Urothelium cell line (cell line): Measurements from ENCODE around the gene SPRED1.
"Not testable (repeated sequence)": the region's sequence is repeated elsewhere in the genome, so short reads cannot be mapped to it uniquely, and the experiment has no call there.

Experiments
- DNase-seq: peaks from one replicate; pipeline ENCODE4 v3.0.0; 2011; ENCODE audit warnings: low spot score, mixed read lengths
- FAIRE-seq: peaks from 2 replicates; lab custom pipeline; 2011; peaks lifted over from hg19 to GRCh38; lab: Jason Lieb, UNC

SPRED1 gene

DNA sequence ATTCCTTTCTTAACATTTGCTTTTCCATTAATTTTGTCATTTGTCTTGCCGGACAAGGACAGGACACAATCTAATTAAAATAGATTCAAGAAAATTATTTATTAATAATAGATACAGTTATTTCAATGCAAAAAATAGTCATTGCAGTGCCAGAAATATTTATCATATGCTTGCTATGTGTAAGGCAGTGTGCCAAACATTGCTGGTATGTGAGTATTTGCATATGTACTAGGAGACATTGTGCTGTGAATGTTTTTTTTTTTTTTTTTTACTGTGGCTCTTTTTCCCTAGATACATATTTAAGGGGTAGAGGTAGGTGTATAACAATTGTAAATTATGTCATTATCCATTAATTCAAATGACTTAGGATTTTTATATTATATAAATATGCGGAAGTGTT is 23.3 kb downstream of the SPRED1 start:
- no peak for FAIRE-seq
- DNase-seq, result no peak

DNA sequence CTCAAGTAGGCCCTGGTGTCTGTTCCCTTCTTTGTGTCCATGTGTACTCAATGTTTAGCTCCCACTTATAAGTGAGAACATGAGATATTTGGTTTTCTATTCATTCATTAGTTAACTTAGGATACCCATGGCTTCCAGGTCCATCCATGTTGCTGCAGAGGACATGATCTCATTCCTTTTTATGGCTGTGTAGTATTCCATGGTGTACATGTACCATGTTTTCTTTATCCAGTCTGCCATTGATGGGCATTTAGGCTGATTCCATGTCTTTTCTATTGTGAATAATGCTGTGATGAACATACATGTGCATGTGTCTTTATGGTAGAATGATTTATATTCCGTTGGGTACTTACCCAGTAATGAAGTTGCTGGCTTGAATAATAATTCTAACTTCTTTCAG is 24.6 kb downstream of the SPRED1 start:
- DNase-seq, FAIRE-seq: not testable (repeated sequence)

DNA sequence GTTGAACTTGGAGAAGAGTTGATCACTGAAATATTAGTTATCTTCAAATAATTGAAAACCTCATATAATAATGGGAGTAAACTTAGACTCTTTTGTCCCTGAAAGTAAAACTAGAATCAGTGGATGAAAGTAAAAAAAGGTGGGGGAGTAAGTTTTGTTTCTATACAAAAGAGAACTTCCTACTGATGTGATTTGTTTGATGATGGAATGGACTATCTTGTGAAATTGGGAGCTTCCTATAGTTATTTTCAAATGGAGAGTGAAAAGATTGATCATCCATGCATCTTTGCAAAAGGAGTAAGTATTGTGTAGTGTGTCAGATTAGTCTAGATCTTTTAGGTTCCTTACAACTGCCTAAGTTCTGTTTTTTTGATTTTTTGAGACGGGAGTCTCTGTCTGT is 28.4 kb downstream of the SPRED1 start:
- no peak for FAIRE-seq
- no peak for DNase-seq

DNA sequence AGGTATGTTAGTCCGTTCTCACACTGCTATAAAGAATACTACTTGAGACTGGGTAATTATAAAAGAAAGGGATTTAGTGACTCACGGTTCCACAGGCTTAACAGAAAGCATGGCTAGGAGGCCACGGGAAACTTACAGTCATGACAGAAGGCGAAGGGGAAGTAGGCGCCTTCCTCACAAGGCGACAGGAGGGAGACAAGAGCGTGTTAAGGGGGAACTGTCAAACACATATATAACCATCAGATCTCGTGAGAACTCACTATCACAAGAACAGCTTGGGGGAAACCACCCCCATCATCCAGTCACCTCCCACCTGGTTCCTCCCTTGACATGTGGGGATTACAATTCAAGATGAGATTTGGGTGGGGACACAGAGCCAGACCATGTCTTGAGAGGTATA is 30.4 kb downstream of the SPRED1 start:
- DNase-seq (no peak), FAIRE-seq (no peak)

DNA sequence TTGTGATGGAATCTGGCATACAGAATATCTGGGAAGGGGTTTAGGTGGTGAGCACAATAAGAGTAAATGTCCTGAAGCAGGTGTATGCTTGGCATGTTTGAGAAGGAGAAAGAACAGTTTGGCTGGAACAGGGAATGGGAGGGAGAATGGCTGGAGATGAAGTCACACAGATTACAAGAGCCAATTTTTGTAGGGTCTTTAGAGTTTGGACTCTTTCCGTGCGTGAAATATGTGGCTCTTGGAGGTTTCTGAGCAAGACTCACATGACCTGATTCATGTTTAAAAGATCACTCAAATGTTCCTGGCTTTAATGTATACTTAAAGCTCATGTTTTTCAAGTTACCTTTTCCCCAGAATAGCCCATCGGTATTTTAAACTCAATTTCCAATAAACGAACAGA is 32.8 kb downstream of the SPRED1 start:
- no peak for FAIRE-seq
- no peak for DNase-seq

DNA sequence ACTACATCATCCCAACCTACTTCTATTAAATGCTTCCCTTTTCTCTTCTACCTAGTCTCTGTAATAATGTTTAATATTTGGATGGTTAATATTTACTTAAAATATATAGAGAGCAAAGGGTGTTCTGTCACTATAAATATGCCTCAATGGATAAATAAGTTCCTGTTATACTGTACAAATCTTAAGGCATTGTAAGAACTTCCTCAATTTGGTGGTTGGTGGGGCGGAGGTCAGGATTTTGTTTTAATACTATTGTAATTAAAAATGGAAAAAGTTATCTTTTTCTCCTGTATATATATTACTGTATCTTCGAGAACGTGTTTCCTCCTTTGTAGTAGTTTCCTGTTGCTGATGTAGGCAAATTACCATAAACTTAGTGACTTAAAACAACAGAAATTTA is 41.5 kb downstream of the SPRED1 start:
- DNase-seq (no peak), FAIRE-seq (no peak)

DNA sequence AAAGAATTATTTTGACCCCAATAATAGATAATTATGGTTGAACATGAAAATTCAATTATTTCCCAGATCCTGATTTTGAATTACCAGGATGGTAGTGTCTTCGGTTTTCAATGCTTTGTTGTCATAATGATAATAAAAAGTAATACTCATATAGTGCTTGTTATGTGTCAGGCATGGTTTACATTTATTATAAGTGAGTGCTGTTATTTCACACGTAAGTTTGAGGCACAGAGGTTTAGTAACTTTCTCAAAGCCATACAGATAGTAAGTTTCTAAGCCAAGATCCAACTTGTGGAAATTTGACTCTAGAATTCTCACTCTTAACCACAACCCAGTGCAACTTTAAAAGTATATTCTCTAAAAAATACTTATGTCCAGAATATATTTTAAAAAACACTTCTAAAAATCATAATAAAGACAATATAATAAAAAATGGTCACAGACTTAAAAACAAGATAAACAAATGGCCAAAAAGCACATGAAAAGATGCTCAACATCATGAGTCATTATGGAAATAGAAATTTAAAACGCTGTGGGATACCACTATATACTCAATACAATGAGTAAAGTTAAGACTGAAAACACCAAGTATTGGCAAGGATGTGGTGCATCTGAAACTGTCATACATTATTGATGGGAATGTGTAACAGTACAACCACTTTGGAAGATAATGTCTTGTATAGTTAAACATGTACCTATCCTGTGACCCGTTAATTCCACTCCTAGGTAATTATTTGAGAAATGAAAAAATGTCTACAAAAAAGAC is 45.2 kb downstream of the SPRED1 start:
- FAIRE-seq, result no peak
- DNase-seq, result no peak

DNA sequence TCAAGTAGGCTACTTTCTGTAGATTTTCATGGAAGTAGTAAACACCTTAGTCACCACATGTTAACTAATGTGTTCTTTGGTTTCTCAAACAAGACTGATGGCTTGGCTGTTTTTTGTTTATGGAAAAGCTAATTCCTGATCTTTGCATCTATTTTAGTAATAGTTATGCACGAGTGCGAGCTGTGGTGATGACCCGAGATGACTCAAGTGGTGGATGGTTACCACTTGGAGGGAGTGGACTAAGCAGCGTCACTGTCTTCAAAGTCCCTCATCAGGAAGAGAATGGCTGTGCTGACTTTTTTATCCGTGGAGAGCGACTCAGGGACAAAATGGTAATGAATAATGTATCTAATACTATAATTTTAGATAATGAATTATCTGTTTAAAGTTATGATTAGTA is 46.6 kb downstream of the SPRED1 start:
- no peak for FAIRE-seq

DNA sequence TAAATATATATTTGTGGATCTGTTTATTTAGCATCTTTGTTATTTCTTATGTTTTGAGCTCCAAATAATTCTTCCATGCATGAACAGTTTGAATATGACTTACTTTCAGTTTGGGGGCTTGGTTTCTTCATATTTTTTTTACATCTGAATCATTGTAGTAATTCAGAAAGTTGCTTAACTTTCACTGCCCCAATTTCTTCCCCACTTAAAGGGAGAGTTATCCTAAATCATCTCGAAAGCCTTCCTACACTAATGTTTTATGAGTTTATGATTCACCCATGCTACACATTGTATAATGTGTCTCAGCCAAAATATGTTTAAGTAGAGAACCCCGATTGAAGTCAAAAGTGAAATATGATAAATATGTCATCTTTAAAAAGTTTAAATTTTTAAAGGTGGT is 47.8 kb downstream of the SPRED1 start:
- DNase-seq, result no peak
- FAIRE-seq, result no peak

More for the DNA sequence above, 46.6 kb downstream of the SPRED1 start:
- DNase-seq, result no peak

DNA sequence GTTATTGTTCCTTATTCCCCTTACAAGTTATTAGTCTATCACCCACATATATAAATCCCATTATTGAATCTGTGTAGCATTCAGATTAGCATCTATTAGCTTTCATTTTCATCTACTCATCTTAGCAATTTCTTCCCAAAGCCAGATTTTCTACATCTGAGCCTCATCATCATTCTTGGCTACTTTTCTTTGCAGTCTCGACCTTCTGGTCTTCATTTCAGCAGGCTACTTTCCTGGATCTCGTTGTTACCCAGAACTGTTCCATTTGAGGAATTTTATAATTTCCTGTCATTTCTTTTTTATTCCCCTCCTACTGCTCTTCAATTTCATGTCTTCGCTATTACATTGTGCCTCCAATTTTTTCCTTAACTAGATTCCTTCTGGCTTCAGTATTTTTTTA is 51.8 kb downstream of the SPRED1 start:
- DNase-seq, result no peak
- FAIRE-seq, result no peak

DNA sequence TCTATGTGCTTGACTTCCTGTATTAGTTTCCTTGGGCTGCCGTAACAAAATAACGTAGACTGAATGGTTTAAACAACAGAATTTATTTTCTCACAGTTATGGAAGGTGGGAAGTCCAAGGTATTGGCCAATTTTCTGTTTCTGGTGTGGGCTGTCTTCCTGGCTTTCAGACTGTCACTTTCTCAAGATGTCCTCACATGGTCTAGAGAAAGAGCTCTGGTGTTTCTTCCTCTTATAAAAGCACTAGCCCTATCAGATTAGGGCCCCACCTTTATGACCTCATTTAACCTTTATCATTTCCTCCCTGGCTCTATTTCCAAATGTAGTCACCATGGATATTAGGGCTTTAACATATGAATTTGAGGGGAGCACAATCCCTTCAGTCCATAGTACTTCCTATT is 54.6 kb downstream of the SPRED1 start:
- no peak for FAIRE-seq
- DNase-seq, result no peak

DNA sequence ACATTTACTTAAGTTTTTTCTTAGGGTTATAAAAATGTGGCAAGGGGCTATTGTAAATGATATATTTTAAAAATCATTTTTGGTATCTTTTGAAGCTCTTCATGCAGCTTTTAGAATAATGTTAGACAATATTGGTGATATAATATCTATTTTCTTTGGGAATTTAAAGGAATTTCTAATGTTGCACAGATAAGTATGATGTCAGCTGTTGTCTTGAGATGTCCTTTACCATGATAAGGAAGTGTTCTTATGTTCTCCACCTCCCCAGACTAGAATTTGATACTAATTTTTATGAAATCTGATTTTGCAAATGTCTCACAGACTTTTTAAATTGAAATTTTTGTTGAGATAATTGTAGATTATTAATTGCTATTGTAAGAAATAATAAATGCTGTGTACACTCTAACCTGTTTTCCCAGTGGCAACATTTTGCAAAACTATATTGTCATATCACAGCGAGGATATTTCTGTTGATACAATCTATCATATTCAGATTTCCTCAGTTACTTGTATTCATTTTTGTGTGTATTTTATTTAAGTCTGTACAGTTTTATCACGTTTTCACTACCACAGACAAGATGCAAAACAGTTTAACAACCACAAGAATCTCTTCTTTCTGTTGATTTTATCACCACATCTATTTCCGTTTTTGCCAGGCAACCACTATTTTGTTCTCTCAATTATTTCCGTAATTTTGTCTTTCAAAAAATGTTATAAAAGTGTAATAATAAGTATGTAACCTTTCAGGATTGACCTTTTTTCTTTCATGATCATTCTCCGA is 55.4 kb downstream of the SPRED1 start:
- no peak for FAIRE-seq
- no peak for DNase-seq

DNA sequence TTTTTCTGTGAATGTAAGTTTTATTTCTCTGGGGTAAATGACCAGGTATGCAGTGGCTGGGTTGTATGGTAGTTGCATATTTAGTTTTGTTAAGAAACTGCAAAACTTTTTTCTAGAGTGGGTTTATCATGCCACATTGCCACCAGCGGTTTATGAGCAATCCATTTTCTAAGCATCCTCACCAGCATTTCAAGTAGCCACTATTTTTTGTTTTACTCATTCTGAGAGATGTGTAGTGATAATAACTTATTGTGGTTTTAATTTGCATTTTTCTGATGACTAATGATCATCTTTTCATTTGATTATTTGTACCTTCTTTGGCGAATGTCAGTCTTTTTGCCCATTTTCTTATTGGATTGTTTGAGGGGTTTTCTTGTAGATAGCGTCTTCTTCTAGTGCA is 56.2 kb downstream of the SPRED1 start:
- no peak for FAIRE-seq
- DNase-seq, result no peak

DNA sequence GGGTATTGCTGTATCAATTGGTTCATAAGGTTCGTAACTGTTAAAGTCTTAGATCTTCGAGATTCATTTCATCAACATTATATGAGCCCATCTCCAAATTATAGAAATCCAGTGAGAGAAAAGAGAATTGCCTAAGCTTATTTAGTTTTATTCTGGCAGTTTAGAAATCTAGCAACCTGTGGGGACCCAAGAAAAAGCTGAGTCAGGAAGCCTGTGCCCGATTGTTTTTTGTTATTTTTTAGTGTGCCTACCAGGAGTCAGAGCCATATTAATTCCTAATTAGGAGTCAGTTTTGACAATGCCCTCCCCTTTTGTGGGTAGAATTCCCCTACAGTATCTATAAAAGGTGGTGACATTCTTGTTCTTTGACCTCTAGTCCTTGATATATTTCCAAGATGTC is 59.6 kb downstream of the SPRED1 start:
- DNase-seq, result no peak
- no peak for FAIRE-seq

DNA sequence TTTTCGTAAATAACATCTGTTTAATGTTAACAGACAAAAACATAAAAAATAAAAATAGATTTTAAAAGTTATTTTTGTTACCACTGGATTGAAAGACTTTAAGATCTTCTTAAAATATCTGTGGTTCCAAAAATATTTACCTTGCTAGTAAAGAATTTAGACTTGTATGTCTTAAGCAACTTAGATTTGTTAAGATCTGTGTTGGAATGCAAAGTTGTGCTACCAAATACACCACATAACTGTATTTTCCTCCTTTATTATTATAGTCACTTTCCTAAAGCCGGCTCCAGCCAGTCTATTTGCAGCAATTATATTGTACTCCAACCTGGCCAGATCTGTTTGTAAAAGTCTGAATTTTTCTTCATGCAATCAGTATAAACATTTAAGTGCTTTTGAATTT is 63.7 kb downstream of the SPRED1 start:
- DNase-seq (no peak), FAIRE-seq (no peak)

DNA sequence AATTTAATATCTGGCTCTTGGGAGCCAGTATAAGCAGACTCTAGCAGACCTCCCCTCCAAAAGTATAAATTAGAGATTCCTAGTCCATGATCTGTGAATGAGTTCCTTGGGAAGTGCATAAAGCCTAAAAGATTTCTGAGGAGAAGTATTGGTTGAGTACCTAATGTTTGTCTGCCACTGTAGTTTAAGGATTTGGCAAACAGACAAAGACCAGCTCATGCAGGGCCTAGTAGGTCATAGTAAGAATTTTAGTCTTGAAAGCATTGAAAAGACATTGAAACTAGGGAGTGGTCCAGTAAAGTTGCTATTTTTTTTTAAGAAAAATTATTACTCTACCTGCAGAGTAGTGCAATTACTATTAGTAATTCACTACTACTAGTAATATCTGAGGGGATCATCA is 67.5 kb downstream of the SPRED1 start:
- DNase-seq (no peak), FAIRE-seq (no peak)

DNA sequence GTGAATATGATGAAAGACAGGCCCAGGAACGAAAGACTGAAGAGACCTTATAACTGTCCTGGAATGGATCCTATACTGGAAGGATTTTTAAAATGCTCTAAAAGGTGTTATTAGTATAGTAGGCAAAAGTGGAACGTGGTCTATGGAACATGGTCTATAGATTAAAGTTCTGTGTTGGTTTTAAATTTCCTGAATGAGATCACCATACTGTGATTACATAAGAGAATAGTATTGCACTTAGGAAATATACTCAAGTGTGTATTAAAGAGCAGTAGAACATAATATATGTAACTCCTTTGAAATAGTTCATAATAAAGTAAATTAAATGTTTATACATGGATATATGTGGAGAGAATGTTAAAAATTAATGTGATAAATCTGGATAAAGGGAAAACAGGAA is 68.2 kb downstream of the SPRED1 start:
- DNase-seq (no peak), FAIRE-seq (no peak)

DNA sequence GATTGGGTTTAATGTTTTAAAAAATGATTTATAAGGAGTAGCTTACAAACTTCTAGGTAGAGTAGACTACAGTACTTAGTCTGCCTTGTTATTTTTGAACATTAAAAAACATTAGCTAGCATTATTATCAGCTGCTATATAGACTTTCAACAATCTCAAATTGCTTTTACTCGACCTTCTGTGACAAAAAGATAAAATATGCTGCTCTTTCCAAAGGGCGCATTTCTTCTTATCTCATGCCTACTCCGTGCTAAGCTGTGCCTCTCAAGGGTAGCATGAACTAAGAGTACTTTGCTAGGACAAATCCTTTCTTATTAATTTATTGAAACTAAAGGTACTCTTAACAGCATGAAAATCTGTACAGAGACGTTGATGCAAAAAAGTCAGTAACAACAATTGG is 71.3 kb downstream of the SPRED1 start:
- DNase-seq (no peak), FAIRE-seq (no peak)

DNA sequence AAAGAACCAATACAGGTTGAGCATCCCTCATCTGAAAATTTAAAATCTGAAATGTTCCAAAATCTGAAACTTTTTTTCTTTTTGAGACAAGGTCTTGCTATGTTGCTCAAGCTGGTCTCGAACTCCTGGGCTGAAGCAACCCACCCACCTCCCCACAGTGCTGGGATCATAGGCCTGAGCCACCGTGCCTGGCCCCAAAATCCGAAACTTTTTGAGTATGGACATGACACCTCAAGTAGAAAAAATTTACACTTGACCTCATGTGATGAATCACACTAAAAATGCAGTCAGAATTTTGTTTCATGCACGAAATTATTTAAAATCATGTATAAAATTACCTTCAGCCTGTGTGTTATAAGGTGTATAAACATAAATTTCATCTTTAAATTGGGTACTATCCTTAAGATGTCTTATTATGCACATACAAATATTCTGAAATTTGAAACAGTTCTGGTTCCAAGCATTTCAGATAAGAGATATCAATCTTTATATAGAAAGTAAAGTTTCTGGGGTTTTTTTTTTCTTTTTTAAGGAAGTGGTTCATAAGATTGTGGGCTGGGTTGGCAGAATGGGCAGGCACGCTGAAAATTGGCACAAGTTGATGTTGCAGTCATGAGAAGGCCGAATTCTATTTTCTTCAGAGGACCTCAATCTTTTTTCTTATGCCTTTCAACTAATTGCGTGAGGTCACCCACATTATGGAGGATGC is 72.5 kb downstream of the SPRED1 start:
- FAIRE-seq (no peak), DNase-seq (no peak)

DNA sequence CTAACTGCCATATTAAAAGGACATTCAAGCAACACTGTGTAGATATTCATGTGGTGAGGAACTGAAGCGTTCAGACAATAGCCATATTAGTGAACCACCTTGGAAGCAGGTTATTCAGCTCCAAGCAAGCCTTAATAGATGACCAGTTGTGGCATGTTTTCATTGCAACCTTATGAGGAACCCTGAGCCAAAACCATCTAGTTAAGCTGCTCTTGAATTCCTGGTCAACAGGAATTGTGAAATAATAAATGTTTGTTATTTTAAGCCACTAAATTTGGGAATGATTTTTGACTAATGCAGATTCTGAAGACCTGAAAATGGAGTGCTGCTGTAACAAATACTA is 73.0 kb downstream of the SPRED1 start:
- DNase-seq (no peak), FAIRE-seq (no peak)

DNA sequence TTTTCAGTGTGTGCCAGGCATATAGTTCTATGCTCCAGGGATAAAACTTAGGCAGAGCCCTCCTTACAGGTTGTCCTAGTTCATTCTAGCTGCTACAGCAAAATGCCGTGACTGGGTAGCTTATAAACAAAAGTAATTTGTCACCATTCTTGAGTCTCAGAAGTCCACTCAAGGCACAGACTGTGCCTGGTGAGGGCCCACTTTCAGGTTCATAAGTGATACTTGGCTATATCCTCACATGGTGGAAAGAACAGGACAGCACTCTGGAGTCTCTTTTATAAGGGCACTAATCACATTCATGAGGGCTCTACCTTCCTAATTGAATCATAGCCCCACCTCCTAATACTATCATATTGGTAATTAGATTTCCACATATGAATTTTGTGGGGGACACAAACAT is 80.1 kb downstream of the SPRED1 start:
- DNase-seq (no peak), FAIRE-seq (no peak)

DNA sequence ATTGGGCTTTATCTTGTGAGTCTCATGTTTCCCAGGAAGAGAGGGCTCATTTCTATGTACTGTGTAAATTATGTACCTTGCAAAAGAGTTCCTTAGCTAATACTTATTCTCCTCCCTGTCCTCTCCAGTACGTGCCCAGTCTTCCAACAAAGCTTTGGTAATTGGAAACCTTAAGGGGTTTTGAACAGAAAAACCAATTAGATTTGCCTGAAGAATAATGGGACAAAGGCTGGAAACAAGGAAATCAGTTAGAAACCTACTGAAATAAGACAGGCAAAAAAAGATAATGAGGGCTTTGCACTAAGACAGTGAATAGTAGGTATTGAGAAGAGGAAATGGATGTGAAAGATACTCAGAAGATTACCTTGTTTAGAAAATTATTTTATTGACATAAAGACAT is 82.5 kb downstream of the SPRED1 start:
- no peak for DNase-seq
- FAIRE-seq, result no peak
